ENCODE measurements around the gene KAT6B.

GRCh38 chr10:74841265-74841973 is 15.0 kb downstream of the KAT6B start:
- TF ChIP-seq EZH2phosphoT487 (IDR thresholded peaks at IDR 0.05; ENCODE audit: insufficient read depth, low read depth) (no peak), EZH2 (IDR thresholded peaks at IDR 0.05; ENCODE audit: insufficient read depth, poor library complexity, severe bottlenecking) (no peak)
